Mucosa of descending colon (tissue), 3 donors: ENCODE measurements around the gene TRIP13. TPM values are rescaled to one million over a fixed set of nuclear protein-coding genes. Genes with fewer than 3 reads are reported as not detected.
A peak's percentile ranks its signal among the peaks of the same experiment; 100 is the strongest.

Experiments used
- ATAC-seq: fragments of 200-7000 bp; cut with Tn5 transposase; one replicate; pipeline ENCODE4 v1.9.1; 2020; ENCODE audit warnings: mild to moderate bottlenecking, moderate library complexity
- DNase-seq, 3 donors: peaks; one replicate each; pipeline ENCODE4 v3.0.0-alpha.2; 2020
- H3K36me3 ChIP-seq: fragments of 200-600 bp; one replicate; pipeline ENCODE4 v1.8.0; 2021; ENCODE audit warnings: low read depth, mild to moderate bottlenecking
- H3K4me1 ChIP-seq: fragments of 200-600 bp; one replicate; pipeline ENCODE4 v1.8.0; 2021; ENCODE audit warnings: low read depth, mild to moderate bottlenecking
- H3K4me3 ChIP-seq: fragments of 200-600 bp; one replicate; pipeline ENCODE4 v1.8.0; 2021; ENCODE audit warnings: mild to moderate bottlenecking
- H3K9me3 ChIP-seq: fragments of 200-600 bp; one replicate; pipeline ENCODE4 v1.8.0; 2021; ENCODE audit warnings: mild to moderate bottlenecking
- CTCF ChIP-seq: fragments of 200-600 bp; IDR thresholded peaks from one replicate; pipeline ENCODE4 v1.8.0; 2022; ENCODE audit warnings: antibody characterized with exemption, mild to moderate bottlenecking
- intact Hi-C, 2 donors: fragments of 100-400 bp; cut with DNase I in 1 of 2; cut with micrococcal nuclease in 1 of 2; formaldehyde crosslinking; loops; one replicate each; pipeline versions ENCODE4 v1.11.0 to v1.11.1; 2022; cut with DNase I, micrococcal nuclease
- total RNA-seq, 3 donors: library from RNA; stranded (reverse); fragmentation: NEBNext Ultra II Directional in 2 of 3; extraction: Animal tissue kit (Norgen Biotek cat#: 25700) in 2 of 3; gene quantifications; one replicate each; pipeline versions ENCODE4 v1.2.1 to v1.2.4, GENCODE V29; 2021 to 2023
- donor health status: DM: no; HTN: no; CAD: no; lungs with moderate emphysema.
- donor health status: DM: no; HTN: no; CAD: no.
- donor health status: DM: no; HTN: yes; CAD: no.

The TRIP13 gene
- total RNA-seq, 3 donors from 2014 or later: 1.4 to 7.1 (median 2.1) TPM

GRCh38 chr5:860506-861150 lies 32.1 kb upstream of the TRIP13 start:
- DNase-seq (no peak), ATAC-seq (no peak)
- intact Hi-C loops: no loop called here
- H3K4me1 ChIP-seq: no peaks in the 10 kb centered on the region
- no peak for TF ChIP-seq CTCF
- no peaks in the 10 kb centered on the region for H3K36me3 ChIP-seq
- H3K4me3 ChIP-seq: no peak overlapping the region
- H3K9me3 ChIP-seq: no peaks in the 10 kb centered on the region

DNA sequence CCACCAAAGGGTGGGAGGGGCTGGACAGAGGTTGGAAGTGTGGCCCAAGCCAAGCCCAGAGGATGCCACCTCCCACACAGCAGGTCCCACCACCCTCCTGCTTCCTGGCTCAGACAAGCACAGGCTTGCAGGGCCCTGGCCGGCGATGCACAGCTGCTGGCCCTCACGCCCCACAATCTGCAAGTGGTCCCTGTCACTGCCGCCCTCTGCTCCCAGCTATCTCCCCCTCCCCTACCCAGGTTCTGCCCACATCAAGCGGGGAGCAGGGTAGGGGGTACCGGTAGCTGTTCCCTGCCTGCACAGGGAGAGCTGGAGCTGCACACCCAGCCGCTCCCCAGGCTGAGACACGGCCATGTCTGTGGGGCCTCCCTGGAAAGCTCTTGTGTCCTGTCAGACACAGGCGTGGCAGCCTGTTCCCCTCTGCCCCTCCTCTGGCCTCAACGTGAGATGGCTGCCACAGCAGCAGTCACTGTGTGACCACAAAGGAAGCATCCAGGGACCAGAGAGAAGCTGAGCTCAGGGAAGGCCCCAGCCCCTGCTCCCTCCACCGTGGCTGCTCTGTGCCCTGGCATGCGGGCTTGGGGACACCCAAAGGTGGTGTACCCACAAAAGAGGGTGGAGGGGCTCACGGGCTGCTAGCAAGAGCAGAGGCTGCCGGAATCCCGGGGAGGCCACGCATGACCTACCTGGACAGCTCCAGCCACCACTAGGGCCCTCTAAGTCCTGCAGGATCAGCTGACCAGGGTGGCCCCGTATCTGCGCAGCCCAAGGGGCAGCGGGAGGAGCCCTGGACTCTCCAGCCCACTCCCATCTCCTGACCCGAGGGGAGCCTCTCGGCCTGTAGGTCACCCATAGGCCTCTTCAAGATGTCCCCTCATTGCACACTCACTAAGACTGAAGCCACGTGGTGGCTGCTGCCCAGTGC lies 31.0 kb upstream of the TRIP13 start:
- Histone ChIP-seq H3K4me1 (no peaks in the 10 kb centered on the region), H3K36me3 (no peaks in the 10 kb centered on the region), H3K9me3 (no peaks in the 10 kb centered on the region), H3K4me3 (no peak overlapping the region)
- no peak for TF ChIP-seq CTCF
- ATAC-seq: peak; percentile 7
- no peak for DNase-seq
- intact Hi-C loops: no loop called here

GRCh38 chr5:862367-863243 lies 30.1 kb upstream of the TRIP13 start:
- no peaks in the 10 kb centered on the region for H3K4me1 ChIP-seq
- ATAC-seq: no peak
- no peak for DNase-seq
- H3K36me3 ChIP-seq: no peaks in the 10 kb centered on the region
- H3K4me3 ChIP-seq: no peak overlapping the region
- intact Hi-C loops: no loop called here
- H3K9me3 ChIP-seq: no peaks in the 10 kb centered on the region
- no peak for TF ChIP-seq CTCF

DNA sequence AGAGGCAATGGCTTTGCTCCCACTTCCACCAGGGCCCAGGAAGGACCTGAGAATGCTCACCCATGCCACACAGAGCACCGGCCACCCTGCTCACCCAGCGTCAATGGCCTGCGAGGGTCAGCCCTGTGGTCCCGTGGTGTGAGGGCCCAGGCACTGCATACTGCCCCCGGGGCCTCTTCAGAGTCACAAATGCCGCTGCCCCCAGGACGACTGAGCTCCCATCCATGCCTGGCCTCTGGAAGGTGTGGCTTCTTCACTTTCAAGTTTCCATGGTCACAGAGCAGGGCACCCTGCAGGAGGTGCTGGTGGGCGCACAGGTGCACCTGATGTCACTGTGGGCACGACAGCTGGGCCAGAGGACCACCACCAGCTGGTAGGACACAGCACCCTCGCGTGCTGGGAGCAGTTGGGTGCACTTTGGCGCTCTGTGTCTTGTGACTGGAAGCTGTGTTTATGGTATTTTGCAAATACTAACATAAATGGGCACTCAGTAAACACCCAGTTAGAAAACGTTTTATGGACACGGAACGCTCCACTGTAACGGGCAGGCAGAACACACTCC lies 29.4 kb upstream of the TRIP13 start:
- no peaks in the 10 kb centered on the region for H3K4me1 ChIP-seq
- no peaks in the 10 kb centered on the region for H3K9me3 ChIP-seq
- no peaks in the 10 kb centered on the region for H3K36me3 ChIP-seq
- no peak for TF ChIP-seq CTCF
- DNase-seq (no peak), ATAC-seq (no peak)
- intact Hi-C loops: no loop called here
- H3K4me3 ChIP-seq: no peak overlapping the region

DNA sequence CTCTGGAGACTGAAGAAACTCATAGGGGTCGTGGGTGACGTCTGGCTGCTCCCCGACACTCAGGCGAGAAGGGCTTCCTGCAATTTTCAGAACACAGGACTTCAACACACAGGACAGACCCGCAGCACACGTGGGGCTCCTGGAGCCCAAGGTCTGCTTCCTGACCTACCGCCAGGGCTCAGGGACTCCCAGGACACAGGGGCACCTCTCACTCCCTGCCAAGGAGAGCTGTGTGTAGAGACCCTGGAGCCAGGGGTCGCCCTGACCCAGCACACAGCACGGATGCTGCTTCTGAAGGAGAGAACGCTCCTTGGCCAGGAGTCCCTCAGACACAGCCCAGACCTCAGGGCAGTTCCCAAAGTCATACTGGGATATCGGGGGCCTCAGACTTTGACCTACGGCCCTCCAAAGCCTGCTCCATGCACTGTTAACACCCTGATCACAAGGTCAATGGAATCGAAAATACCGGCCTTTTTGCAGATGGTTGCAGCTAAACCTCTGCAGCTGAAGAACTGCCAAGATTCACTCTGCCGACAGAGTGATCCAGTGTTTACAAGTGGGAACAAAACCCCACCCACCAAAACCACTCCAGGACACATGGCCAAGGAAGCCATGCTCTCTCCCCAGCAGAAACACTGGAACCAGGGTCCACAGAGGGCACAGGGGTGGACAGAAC lies 28.1 kb upstream of the TRIP13 start:
- intact Hi-C loops: no loop called here

More for the DNA sequence above, 28.1 kb upstream of the TRIP13 start:
- DNase-seq (peak in 2 of 3 donors; percentile 17 to 25), ATAC-seq (no peak)
- Histone ChIP-seq H3K4me1 (no peaks in the 10 kb centered on the region), H3K36me3 (peaks cover 8% of the 10 kb centered on the region), H3K4me3 (no peak overlapping the region), H3K9me3 (no peaks in the 10 kb centered on the region)
- no peak for TF ChIP-seq CTCF
